ENCODE data around the gene GLDC. TPM values are rescaled to one million over a fixed set of nuclear protein-coding genes. Genes with fewer than 3 reads are reported as not detected.

Gene GLDC
- total and polyA plus RNA-seq, 4 donors, result 26.7 to 102 (median 59.3) TPM

DNA sequence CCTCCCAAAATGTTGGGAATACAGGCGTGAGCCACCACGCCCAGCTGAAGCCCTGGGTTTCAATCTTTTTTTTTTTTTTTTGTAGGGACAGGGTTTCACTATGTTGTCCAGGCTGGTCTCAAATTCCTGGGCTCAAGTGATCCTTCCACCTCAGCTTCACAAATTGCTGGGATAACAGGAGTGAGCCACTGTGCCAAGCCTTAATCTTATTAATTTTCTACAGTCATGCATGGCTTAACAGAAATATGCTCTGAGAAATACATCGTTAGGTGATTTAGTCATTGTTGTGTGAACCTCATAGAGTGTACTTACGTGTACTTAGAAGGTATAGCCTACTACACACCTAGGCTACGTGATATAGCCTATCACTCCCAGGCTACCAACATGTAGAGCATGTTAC, 31.0 kb downstream of the GLDC start:
- H3K9ac ChIP-seq (ENCODE audit: low read depth in 1 of 2, low read length in 2 of 2), result no peak overlapping the region
- no peak overlapping the region for H3K4me3 ChIP-seq (ENCODE audit: low read depth in 1 of 3, low read length in 3 of 3)
- no peaks in the 10 kb centered on the region for H3K9me3 ChIP-seq (ENCODE audit: control insufficient read depth in 4 of 4, low read length in 3 of 4)
- no peak for DNase-seq (ENCODE audit: low spot score)
- TF ChIP-seq HNF4A (conservative IDR thresholded peaks at IDR 0.05), result no peak
- TF ChIP-seq, protein P1, sequence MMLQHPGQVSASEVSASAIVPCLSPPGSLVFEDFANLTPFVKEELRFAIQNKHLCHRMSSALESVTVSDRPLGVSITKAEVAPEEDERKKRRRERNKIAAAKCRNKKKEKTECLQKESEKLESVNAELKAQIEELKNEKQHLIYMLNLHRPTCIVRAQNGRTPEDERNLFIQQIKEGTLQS (IDR thresholded peaks at IDR 0.05), result no peak
- TF ChIP-seq NR2F2 (IDR thresholded peaks at IDR 0.05), result no peak
- TF ChIP-seq JUND (IDR thresholded peaks at IDR 0.05), result no peak
- TF ChIP-seq RAD21 (IDR thresholded peaks at IDR 0.05), result no peak
- TF ChIP-seq, protein P2, sequence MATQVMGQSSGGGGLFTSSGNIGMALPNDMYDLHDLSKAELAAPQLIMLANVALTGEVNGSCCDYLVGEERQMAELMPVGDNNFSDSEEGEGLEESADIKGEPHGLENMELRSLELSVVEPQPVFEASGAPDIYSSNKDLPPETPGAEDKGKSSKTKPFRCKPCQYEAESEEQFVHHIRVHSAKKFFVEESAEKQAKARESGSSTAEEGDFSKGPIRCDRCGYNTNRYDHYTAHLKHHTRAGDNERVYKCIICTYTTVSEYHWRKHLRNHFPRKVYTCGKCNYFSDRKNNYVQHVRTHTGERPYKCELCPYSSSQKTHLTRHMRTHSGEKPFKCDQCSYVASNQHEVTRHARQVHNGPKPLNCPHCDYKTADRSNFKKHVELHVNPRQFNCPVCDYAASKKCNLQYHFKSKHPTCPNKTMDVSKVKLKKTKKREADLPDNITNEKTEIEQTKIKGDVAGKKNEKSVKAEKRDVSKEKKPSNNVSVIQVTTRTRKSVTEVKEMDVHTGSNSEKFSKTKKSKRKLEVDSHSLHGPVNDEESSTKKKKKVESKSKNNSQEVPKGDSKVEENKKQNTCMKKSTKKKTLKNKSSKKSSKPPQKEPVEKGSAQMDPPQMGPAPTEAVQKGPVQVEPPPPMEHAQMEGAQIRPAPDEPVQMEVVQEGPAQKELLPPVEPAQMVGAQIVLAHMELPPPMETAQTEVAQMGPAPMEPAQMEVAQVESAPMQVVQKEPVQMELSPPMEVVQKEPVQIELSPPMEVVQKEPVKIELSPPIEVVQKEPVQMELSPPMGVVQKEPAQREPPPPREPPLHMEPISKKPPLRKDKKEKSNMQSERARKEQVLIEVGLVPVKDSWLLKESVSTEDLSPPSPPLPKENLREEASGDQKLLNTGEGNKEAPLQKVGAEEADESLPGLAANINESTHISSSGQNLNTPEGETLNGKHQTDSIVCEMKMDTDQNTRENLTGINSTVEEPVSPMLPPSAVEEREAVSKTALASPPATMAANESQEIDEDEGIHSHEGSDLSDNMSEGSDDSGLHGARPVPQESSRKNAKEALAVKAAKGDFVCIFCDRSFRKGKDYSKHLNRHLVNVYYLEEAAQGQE (IDR thresholded peaks at IDR 0.05), result no peak
- TF ChIP-seq, protein P3, sequence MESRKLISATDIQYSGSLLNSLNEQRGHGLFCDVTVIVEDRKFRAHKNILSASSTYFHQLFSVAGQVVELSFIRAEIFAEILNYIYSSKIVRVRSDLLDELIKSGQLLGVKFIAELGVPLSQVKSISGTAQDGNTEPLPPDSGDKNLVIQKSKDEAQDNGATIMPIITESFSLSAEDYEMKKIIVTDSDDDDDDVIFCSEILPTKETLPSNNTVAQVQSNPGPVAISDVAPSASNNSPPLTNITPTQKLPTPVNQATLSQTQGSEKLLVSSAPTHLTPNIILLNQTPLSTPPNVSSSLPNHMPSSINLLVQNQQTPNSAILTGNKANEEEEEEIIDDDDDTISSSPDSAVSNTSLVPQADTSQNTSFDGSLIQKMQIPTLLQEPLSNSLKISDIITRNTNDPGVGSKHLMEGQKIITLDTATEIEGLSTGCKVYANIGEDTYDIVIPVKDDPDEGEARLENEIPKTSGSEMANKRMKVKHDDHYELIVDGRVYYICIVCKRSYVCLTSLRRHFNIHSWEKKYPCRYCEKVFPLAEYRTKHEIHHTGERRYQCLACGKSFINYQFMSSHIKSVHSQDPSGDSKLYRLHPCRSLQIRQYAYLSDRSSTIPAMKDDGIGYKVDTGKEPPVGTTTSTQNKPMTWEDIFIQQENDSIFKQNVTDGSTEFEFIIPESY (IDR thresholded peaks at IDR 0.05), result no peak
- TF ChIP-seq, protein P4, sequence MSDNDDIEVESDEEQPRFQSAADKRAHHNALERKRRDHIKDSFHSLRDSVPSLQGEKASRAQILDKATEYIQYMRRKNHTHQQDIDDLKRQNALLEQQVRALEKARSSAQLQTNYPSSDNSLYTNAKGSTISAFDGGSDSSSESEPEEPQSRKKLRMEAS (IDR thresholded peaks at IDR 0.05), result no peak
- no peak for TF ChIP-seq FOXA2 (IDR thresholded peaks at IDR 0.05)
- no peak for TF ChIP-seq GABPA (IDR thresholded peaks at IDR 0.05 in 1 of 2, conservative IDR thresholded peaks at IDR 0.05 in 1 of 2)
- no peak for TF ChIP-seq EGR1 (IDR thresholded peaks at IDR 0.05; ENCODE audit: low read depth in 2 of 2)
- TF ChIP-seq FOXA1 (IDR thresholded peaks at IDR 0.05), result no peak
- no peak for TF ChIP-seq YY1 (IDR thresholded peaks at IDR 0.05)
- TF ChIP-seq CTCF (IDR thresholded peaks at IDR 0.05; ENCODE audit: low read depth, low read length, missing input control), result no peak
- TF ChIP-seq RXRA (IDR thresholded peaks at IDR 0.05), result no peak
- 96% methylated on average over 5 of the region's 5 CpGs for WGBS
- peaks cover 3 to 40% (median 10%) of the 10 kb centered on the region in 4 donors for H3K36me3 ChIP-seq (ENCODE audit: control insufficient read depth in 4 of 4, insufficient read depth in 3 of 4, low read depth in 1 of 4, low read length in 3 of 4)
- H3K4me1 ChIP-seq (ENCODE audit: control insufficient read depth in 4 of 4, insufficient read depth in 4 of 4, low read length in 3 of 4), result peaks cover 2 to 13% (median 10%) of the 10 kb centered on the region in 4 donors
- no peak overlapping the region for H3K27ac ChIP-seq (ENCODE audit: low read depth in 1 of 2, low read length in 2 of 2)
- no peaks in the 10 kb centered on the region for H3K27me3 ChIP-seq (ENCODE audit: control insufficient read depth in 4 of 4, insufficient read depth in 4 of 4, low read length in 3 of 4)

GRCh38 chr9:6611865-6612264, 33.7 kb downstream of the GLDC start:
- H3K4me1 ChIP-seq (ENCODE audit: control insufficient read depth in 4 of 4, insufficient read depth in 4 of 4, low read length in 3 of 4), result peaks cover 2 to 14% (median 10%) of the 10 kb centered on the region in 4 donors
- H3K36me3 ChIP-seq (ENCODE audit: control insufficient read depth in 4 of 4, insufficient read depth in 3 of 4, low read depth in 1 of 4, low read length in 3 of 4), result peaks cover 3 to 24% (median 7%) of the 10 kb centered on the region in 4 donors
- 50% methylated on average over 1 of the region's 1 CpG for WGBS
- no peak overlapping the region for H3K4me3 ChIP-seq (ENCODE audit: low read depth in 1 of 3, low read length in 3 of 3)
- DNase-seq (ENCODE audit: low spot score), result no peak
- H3K9ac ChIP-seq (ENCODE audit: low read depth in 1 of 2, low read length in 2 of 2), result no peak overlapping the region
- H3K27ac ChIP-seq (ENCODE audit: low read depth in 1 of 2, low read length in 2 of 2), result no peak overlapping the region
- H3K9me3 ChIP-seq (ENCODE audit: control insufficient read depth in 4 of 4, low read length in 3 of 4), result no peaks in the 10 kb centered on the region
- H3K27me3 ChIP-seq (ENCODE audit: control insufficient read depth in 4 of 4, insufficient read depth in 4 of 4, low read length in 3 of 4), result no peaks in the 10 kb centered on the region
- TF ChIP-seq RXRA (IDR thresholded peaks at IDR 0.05) (no peak), NR2F2 (IDR thresholded peaks at IDR 0.05) (no peak), YY1 (IDR thresholded peaks at IDR 0.05) (no peak), EGR1 (IDR thresholded peaks at IDR 0.05; ENCODE audit: low read depth in 2 of 2) (no peak), CTCF (IDR thresholded peaks at IDR 0.05; ENCODE audit: low read depth, low read length, missing input control) (no peak), HNF4A (conservative IDR thresholded peaks at IDR 0.05) (no peak), RAD21 (IDR thresholded peaks at IDR 0.05) (no peak), HNF4G (IDR thresholded peaks at IDR 0.05) (no peak), GABPA (IDR thresholded peaks at IDR 0.05 in 1 of 2, conservative IDR thresholded peaks at IDR 0.05 in 1 of 2) (no peak)
- TF ChIP-seq, protein P2 (IDR thresholded peaks at IDR 0.05), result no peak
- TF ChIP-seq, protein P1 (IDR thresholded peaks at IDR 0.05), result no peak
- TF ChIP-seq, protein P4 (IDR thresholded peaks at IDR 0.05), result no peak

Measured in liver (tissue), 9 donors.